Esophagus muscularis mucosa (tissue), 4 donors: ENCODE data around the gene SST. TPM values are rescaled to one million over a fixed set of nuclear protein-coding genes. Genes with fewer than 3 reads are reported as not detected.

Source experiments
- DNase-seq: peaks from one replicate; pipeline ENCODE4 v3.0.0-alpha.2; 2017; ENCODE audit errors: extremely low spot score
- H3K27ac ChIP-seq, 4 donors: fragments of 200-600 bp; sonication (generic); replicated peaks in 1 of 4; 1 replicate in 3 of 4; 2 replicates in 1 of 4; pipeline ENCODE4 v1.5.1; 2016 to 2019; ENCODE audit warnings: mild to moderate bottlenecking in 1 of 4
- H3K27me3 ChIP-seq, 4 donors: fragments of 200-600 bp; sonication (generic); one replicate each; pipeline versions ENCODE4 v1.5.1 to v1.6.0; 2016 to 2019
- H3K36me3 ChIP-seq, 4 donors: fragments of 200-600 bp; sonication (generic); one replicate each; pipeline ENCODE4 v1.5.1; 2016 to 2019
- H3K4me1 ChIP-seq, 4 donors: fragments of 200-600 bp; sonication (generic); one replicate each; pipeline ENCODE4 v1.5.1; 2016 to 2019
- H3K4me3 ChIP-seq, 4 donors: fragments of 200-600 bp; sonication (generic); 1 replicate in 2 of 4; 2 replicates in 2 of 4; pipeline ENCODE4 v1.5.1; 2016 to 2019; ENCODE audit warnings: mild to moderate bottlenecking in 4 of 4, moderate library complexity in 1 of 4
- H3K9me3 ChIP-seq, 4 donors: fragments of 200-600 bp; sonication (generic); 1 replicate in 3 of 4; 2 replicates in 1 of 4; pipeline ENCODE4 v1.5.1; 2016 to 2019
- EP300 ChIP-seq: sonication (generic); formaldehyde crosslinking; IDR thresholded peaks from one replicate; pipeline ENCODE4 v1.6.1; 2017; ENCODE audit warnings: antibody characterized with exemption
- POLR2A ChIP-seq: fragments of 450-650 bp; IDR thresholded peaks from one replicate; pipeline ENCODE4 v1.6.1; 2017; ENCODE audit warnings: antibody characterized with exemption, moderate library complexity, mild to moderate bottlenecking, low read depth
- POLR2AphosphoS5 ChIP-seq, 2 donors: sonication (generic); formaldehyde crosslinking; IDR thresholded peaks; one replicate each; pipeline ENCODE4 v1.6.1; 2017; ENCODE audit warnings: antibody characterized with exemption in 2 of 2
- WGBS: methylation state at CpG from one replicate; pipeline ENCODE4 v1.1.5; 2018; 5-methylcytosine and 5-hydroxymethylcytosine counted together
- intact Hi-C: fragments of 100-400 bp; cut with DNase I; formaldehyde crosslinking; loops from one replicate; pipeline ENCODE4 v1.15.1; 2023
- total RNA-seq, 4 donors: library from RNA; depleted of rRNA; stranded (reverse); fragments of >200 nt; gene quantifications; one replicate each; pipeline versions ENCODE4 v1.1.0 to v1.2.1, GENCODE V29; 2016
- TF ChIP-seq, protein P1 (sequence below), 3 experiments: fragments of 200-600 bp in 2 of 3; fragments of 450-650 bp in 1 of 3; sonication (generic) in 2 of 3; IDR thresholded peaks; one replicate each; pipeline ENCODE4 v1.5.1; 2017 to 2019; ENCODE audit warnings: antibody characterized with exemption in 3 of 3, mild to moderate bottlenecking in 2 of 3, moderate library complexity in 1 of 3

The SST gene
- total RNA-seq, 4 donors from 2014 or later, result 1.8 to 2.0 TPM; not detected in 2

DNA sequence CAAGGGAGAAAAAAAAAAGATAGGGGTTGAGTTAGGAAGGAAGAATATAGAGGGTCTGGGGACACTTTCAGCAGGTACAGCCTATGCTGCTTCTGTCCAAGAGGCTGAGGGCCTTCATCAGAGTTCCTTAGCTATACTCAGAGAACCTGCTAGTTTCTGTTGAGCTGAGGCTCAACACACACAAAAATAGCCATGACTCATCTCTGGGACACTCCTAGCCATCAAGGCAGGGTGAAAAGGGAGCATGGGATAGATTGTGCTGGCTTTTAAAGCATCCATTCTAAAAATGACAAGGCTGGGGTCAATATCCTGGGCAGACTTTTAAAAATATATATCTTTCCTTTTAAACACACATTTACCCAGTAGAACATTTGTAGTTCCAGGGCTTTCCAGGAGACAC lies 35.0 kb upstream of the SST start:
- Histone ChIP-seq H3K4me1 (no peaks in the 10 kb centered on the region), H3K9me3 (no peaks in the 10 kb centered on the region), H3K27ac (no peak overlapping the region), H3K4me3 (no peak overlapping the region), H3K27me3 (no peaks in the 10 kb centered on the region), H3K36me3 (no peaks in the 10 kb centered on the region)
- no peak for DNase-seq
- intact Hi-C loops, result no loop called here
- TF ChIP-seq, protein P1, sequence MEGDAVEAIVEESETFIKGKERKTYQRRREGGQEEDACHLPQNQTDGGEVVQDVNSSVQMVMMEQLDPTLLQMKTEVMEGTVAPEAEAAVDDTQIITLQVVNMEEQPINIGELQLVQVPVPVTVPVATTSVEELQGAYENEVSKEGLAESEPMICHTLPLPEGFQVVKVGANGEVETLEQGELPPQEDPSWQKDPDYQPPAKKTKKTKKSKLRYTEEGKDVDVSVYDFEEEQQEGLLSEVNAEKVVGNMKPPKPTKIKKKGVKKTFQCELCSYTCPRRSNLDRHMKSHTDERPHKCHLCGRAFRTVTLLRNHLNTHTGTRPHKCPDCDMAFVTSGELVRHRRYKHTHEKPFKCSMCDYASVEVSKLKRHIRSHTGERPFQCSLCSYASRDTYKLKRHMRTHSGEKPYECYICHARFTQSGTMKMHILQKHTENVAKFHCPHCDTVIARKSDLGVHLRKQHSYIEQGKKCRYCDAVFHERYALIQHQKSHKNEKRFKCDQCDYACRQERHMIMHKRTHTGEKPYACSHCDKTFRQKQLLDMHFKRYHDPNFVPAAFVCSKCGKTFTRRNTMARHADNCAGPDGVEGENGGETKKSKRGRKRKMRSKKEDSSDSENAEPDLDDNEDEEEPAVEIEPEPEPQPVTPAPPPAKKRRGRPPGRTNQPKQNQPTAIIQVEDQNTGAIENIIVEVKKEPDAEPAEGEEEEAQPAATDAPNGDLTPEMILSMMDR (IDR thresholded peaks at IDR 0.05), result no peak
- TF ChIP-seq POLR2A (no peak), EP300 (no peak), POLR2AphosphoS5 (IDR thresholded peaks at IDR 0.05) (no peak)

- Histone ChIP-seq H3K4me3 (no peak within 1 kb of the TSS), H3K9me3 (no peaks in the 10 kb centered on the region), H3K36me3 (no peaks in the 10 kb centered on the region), H3K4me1 (no peaks in the 10 kb centered on the region), H3K27ac (no peak within 1 kb of the TSS), H3K27me3 (no peaks in the 10 kb centered on the region)
- intact Hi-C loops, result no loop called here
- WGBS, result 44% methylated on average over 4 of the region's 4 CpGs
- DNase-seq, result no peak
- TF ChIP-seq EP300, result no peak
- no peak for TF ChIP-seq POLR2A
- TF ChIP-seq POLR2AphosphoS5 (IDR thresholded peaks at IDR 0.05), result no peak
- TF ChIP-seq, protein P1 (IDR thresholded peaks at IDR 0.05), result no peak
Observed at GRCh38 chr3:187702507-187703033, 32.4 kb upstream of the SST start, which contains the start of gene RTP2. RTP2 (minus strand) TSS chr3:187702557; CDS start chr3:187702128, 429 bp downstream.

- intact Hi-C loops, result no loop called here
- TF ChIP-seq EP300 (no peak), POLR2A (no peak), POLR2AphosphoS5 (IDR thresholded peaks at IDR 0.05) (no peak)
- TF ChIP-seq, protein P1 (IDR thresholded peaks at IDR 0.05), result no peak
Observed at GRCh38 chr3:187700249-187700648, 30.1 kb upstream of the SST start.

GRCh38 chr3:187698499-187699399 lies 28.6 kb upstream of the SST start:
- intact Hi-C loops, result no loop called here
- no peak for DNase-seq

More at GRCh38 chr3:187700249-187700648, 30.1 kb upstream of the SST start:
- Histone ChIP-seq H3K4me1 (no peaks in the 10 kb centered on the region), H3K36me3 (no peaks in the 10 kb centered on the region), H3K9me3 (no peaks in the 10 kb centered on the region), H3K4me3 (no peak overlapping the region), H3K27ac (no peak overlapping the region), H3K27me3 (no peaks in the 10 kb centered on the region)
- no peak for DNase-seq
- 91% methylated on average over 1 of the region's 2 CpGs for WGBS

More at GRCh38 chr3:187698499-187699399, 28.6 kb upstream of the SST start:
- no peak overlapping the region for H3K27ac ChIP-seq
- H3K36me3 ChIP-seq, result no peaks in the 10 kb centered on the region
- no peaks in the 10 kb centered on the region for H3K27me3 ChIP-seq
- TF ChIP-seq, protein P1 (IDR thresholded peaks at IDR 0.05), result no peak
- TF ChIP-seq EP300 (no peak), POLR2A (no peak)
- H3K4me3 ChIP-seq, result no peak overlapping the region
- H3K4me1 ChIP-seq, result no peaks in the 10 kb centered on the region
- WGBS, result 94% methylated on average over 18 of the region's 42 CpGs
- H3K9me3 ChIP-seq, result no peaks in the 10 kb centered on the region
